Measurements from ENCODE around the gene SERPINB10.

- TF ChIP-seq CTCF (IDR thresholded peaks at IDR 0.05; ENCODE audit: poor library complexity) (no peak), EZH2 (IDR thresholded peaks at IDR 0.05; ENCODE audit: borderline replicate concordance) (no peak)
These were observed 12.6 kb upstream of the SERPINB10 start for GRCh38 chr18:63895190-63895589.

All from hepatocyte (in vitro differentiated cells).